Superior temporal gyrus (tissue), 1 donor: ENCODE measurements around the gene MARK1.

Experiments used
- DNase-seq: peaks from one replicate; pipeline ENCODE4 v3.0.0-alpha.2; 2016; ENCODE audit errors: extremely low spot score

Gene MARK1

DNA sequence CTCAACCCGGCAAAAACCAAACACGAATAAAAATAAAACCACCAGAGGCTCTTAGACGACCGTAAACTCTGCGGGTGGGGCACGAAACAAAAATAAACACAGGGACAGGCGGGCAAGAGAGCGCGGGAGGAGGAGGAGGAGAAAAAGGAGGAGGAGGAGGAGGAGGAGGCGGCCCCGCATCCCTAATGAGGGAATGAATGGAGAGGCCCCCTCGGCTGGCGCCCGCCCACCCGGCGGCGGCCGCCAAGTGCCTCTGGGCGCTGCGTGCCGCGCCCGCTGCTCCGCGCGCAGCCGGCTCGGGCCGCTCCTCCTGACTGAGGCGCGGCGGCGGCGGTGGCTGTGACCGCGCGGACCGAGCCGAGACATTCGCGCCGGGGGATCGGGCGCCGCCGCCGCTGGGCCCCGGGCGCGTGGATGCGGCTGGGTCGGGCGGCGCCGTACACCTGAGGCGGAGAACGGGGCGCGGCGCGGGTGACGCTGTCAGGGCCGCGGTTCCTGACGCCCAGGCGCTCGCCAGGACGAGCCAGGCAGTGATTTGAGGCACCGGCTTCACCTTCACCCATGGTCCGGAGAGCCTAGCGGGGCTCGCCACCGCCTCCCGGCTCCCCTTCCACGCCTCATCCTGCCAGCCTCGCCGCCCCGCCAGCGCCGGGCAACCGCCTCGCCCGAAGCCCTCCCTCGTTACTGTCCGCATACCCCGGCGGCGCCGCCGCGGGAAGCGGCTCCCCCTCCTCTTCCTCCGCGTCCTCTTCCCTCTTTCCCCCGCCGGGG is at the start of gene MARK1:
Gene MARK1 (plus strand): TSS at position 229 of the 771 bp plus-strand sequence. CDS start 687 bp downstream, outside the sequence.
- peak; percentile 37 for DNase-seq

DNA sequence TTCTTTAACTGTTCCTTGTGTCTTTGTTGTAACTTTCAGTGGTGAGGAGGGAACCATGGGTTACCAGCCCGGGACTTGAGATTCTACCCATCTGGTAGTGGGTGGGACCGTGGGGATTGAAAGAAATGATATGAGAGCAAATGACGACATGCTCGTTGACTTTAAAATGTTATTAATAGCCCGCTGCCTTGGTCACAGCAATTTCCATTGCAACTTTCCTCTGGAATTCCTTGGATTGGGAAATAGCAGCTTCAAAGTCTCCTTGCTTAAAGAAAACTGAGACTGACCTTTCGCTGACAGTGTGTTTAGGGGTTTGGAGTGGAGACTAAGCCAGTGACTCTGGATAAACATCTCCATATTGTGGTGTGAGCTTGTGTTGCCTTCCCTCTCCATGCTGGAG is 44.2 kb upstream of the MARK1 start:
- DNase-seq, result no peak

DNA sequence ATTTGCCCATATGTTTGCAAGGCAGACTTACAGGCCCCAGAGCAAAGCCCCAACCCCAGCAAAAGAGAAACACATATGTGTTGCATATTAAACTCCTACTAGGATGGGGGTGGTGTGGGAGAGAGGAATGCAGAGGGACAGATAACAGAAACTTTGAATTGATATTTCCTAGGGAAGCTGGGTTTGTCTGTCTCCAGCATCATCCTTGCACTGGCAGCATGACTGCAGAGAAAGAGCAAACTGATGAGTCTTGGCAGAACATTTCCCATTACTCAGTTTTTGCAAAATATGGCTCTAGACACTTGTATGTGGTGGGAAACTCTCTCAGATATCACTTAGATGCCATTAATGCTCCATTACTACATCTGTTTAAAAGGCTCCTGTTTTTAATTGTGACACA is 43.8 kb upstream of the MARK1 start:
- no peak for DNase-seq

DNA sequence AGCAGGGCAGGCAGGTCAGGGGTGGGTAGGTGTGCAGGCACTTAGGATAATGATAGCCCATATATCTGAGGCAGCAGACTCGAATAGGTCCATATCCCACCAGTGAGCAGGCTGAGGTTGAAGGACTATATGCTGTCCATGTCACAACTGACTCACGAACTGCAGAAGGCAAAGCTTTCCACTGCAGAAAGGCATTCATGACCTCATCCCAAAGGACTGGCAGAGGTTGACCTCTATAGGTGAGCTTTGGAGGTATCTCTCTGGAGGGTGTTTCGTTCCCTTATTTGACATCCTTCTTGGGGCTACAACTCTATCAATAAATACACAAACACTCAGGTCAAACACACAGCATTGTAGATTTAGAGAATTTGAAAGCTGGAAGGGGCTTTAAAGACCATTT is 42.8 kb upstream of the MARK1 start:
- DNase-seq, result no peak

DNA sequence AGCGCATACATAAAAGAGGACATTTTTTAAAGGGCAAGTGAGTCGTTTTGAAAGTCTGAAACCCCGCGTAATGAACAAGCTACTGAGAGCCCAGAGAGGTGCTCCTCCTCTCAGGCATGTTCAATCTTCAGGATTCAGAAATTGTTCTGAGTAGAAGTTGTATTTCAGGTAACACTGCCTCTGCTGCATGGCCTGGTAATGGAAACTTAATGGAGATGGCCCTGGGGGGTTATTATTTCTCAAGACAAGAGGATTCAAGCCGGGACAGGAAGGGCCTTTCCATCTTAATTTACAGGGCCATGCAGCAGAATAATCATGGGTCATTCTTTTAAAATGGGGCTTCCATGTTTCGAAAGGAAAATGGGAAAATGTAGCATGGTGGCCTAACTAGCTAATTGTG is 42.1 kb upstream of the MARK1 start:
- DNase-seq, result no peak

DNA sequence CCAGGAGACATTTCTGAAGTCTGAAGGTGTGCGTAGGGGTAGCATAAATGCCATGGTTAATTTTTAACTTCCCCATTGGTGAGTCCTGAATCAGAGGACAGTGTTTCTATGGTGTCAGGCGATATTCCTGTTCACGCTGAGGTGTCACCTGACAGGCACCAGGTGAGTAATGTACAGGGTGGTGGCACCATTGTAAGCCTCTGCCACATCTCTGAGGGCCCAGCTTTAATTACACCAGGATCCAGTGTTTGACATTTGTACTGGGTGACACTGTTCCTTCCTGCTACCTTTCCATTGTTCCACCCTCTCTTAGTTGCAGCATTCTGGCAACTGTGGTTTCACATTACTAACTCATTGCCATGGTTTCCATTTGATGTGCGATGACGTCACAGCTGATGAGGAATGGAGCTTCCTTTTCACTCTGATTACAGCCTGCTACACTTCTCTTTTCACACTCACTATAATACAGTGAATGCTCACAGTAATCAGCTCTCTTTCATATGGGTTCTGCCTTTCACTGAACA is 40.6 kb upstream of the MARK1 start:
- DNase-seq, result no peak

DNA sequence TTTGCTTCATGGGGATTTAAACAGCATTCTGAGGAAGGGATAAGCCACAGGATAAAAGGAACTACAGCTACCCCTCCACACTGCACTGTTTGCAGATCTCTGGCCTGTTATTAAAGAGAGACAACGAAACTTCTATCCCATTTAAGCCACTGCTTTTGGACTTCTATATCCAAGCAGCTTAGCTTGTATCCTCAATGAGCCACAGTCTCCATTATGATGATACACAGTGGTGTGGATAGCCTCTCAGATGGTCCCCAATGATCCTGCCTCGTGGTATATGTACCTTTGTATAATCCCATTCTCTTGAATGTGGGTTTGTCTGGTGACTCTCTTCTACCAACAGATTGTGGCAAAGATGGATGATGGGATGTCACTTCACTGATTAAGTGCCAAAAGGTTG is 36.0 kb upstream of the MARK1 start:
- no peak for DNase-seq

DNA sequence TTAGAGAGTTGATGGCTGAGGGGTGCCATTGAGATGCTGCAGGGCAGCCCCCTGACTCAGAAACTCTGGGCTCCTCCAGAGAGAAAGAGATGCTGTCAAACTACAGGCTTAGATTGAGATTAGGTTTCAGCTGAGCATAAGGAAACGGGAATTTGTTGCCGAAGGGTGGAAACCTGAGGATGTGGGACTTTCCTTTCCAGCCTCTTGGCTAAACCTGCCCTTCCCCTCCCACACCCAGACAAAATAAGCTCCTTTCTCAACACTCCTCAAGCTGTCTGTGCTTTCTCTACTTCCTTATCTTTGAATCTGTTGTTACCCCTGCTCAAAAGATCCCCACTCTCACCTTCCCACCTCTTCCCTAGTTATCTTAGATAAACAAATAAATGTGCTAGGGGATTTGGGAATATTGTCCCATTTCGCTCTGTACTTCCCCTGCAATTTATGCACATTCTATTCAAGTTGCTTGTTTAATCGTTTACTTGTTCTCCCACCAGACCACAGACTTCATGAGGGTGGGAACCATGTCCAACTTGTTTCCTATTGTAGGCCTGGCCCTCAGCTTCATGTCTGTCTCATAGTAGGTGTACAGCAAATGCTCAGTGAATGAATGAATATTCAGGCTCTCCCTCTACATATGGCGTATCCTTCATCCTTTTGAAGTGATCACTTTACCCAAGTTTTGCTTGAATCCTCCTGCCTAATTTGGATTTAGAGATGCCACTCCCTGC is 30.6 kb upstream of the MARK1 start:
- DNase-seq, result no peak

DNA sequence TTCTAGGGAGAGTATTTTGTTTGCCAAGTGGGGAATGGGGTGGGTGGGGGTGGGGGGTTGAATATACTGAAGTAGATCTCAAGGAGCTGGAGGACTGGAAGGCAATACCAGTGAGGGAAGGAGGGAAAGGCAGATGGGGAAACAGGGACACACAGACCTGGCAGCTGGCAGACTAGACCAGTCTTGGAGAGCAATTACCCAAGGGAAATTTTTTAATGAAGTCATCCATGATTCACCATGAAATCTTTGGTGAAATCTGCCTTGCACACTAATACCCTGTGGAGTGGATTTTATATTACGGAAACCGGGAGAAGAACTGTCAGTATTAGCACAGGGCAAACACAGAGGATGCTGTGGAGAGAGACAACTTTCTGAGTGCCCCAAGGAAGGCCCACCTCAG is 29.7 kb upstream of the MARK1 start:
- DNase-seq, result no peak

DNA sequence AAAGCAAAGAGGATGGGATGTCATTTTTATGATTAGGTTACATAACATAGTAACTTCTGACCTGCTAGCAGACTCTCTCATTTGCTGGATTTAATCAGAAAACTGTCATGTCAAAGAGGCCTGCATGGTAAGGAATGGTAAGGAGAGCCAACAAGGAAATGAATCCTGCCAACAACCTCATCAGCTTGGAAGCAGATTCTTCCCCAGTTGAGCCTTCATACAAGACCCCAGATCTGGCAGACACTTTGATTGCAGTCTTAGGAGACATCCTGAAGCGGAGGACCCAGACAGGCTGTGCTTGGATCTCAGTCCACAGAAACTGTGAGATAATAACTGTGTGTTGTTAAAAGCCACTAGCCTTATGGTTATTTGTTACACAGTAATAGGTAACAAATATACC is 27.6 kb upstream of the MARK1 start:
- no peak for DNase-seq

DNA sequence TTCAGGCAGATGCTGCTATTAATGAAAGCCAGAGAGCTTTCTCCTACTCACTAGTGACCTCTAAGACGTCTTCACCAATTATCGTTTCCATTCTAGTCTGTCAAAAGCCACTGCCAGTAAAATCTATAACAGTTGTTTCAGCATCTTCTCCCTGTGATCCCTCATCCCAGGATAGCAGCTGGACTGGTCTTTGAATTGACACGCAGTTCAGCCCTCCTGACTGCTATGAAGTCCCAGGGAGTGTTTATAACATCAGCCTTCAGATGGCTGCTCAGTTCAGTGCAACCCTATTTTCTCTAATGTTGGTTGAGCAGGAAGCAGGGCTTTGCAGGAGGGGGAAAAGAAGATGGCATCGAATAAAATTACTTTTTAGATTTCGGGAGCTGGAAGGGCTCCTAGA is 23.6 kb upstream of the MARK1 start:
- no peak for DNase-seq

DNA sequence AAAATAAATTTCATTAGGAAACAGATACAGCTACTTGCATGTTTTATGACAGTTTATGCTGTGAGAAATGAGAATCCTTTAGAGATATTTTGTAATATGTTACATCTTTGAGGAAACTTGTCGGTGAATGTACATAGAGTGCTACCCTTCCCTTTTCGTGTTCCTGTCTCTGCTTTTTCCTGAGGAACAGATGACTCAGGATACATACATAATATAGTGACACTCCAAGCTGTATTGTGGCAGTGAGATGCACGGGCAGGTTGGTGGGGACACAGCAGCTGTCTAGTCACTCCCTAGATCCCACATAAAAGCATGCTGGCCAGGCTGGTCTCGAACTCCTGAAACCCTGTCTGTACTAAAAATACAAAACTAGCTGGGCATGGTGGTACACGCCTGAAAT is 20.9 kb upstream of the MARK1 start:
- DNase-seq, result no peak

DNA sequence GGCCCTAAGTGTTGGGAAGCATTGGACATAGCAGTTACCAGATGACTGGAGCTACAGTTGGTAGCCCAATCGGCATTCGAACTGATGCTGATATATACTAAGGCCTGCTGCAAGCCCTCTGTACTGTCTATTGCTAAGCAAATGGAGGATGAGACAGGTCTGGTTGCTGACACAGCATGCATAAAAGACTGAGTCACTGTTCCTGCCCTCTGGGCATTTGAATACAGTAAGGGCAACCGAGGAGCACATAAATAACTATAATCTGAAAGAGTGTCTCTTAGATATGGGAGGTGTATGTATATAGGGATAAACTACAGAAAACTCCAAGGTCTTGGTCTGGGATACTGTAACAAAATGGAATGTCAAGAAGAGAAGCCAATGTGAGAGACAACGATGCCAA is 16.8 kb upstream of the MARK1 start:
- DNase-seq, result no peak

DNA sequence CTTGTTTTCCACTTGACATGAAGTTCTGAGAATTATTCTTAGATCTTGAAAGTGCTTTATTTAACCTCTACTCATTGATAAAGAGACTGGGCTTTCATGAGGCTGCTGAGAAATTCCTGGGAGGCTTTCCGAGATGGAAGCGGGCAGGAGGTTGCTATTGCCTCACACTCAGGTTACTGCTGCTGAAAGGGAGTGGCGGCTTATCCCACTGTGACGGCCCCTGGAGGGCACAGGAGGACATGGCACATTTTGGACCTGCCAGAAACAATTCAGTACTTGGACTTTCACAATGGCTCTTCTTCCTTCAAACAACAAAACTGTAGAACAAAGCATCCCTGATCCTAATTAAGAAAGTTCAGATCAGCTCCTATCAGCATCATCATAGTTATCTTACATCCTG is 16.2 kb upstream of the MARK1 start:
- DNase-seq, result no peak

DNA sequence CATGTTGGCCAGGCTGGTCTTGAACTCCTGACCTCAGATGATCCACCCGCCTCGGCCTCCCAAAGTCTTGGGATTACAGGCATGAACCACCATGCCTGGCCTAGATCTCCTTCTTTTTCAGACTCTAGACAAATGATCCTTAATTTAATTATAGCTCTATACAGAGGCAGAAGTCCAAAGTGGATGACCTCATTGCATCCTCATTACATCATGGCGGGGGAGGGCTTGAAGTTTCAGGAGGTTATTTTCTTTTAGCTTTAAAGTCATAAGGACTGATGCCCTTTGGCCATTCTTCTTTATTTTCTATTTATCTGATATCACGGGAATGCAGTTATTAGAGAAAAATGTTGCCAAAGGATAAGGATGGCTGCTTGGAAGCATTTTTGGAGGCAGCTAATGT is 14.1 kb upstream of the MARK1 start:
- no peak for DNase-seq

DNA sequence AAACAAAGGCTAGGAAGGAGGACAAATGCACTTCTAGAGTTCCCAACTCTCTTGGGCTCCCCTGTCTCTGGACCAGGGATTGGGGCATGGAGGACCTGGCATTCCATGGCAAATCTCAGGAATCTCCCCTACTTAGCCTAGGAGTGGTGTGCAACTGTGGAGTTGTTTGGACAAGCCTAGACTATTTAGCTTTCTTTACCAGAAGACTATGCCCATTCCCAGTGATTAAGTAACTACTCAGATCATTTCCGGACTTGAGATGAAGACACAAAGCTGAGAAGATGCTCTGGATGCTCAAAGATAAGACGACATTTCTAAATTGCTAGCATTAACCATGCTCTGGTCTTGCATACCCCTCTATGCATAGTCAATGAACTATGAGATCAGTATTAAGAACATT is 13.7 kb upstream of the MARK1 start:
- no peak for DNase-seq

DNA sequence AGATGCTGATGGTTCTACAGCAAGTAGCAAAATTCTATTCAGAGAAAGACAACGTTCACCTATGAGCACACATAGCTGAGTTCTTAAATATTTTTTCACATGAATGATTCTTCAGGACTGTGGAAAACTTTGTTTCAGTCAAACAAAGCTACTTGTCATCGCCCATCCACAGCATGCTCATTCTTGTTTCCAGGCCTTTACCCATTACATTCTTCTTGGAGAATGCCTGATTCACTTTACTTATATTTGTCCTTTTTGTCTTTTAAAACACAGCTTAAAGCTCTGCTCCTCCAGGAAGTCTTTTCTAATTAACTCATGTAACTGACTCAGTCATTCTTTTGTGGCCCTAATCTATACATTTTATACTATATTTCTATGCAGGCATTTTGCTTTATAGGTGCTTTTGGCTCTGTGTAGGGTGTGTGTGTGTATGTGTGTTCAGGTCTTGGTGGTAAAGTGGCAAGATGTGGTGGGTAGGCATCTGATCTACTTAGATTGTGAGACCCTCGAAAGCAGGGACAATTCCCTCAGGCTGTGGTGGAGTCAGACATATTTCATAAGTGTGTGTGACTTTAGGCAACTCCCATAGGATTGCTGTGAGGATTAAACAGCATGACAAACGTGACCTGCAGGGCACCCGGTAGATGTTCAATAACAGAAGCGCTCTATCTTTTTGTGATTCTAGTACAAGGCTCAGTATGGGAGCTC is 11.8 kb upstream of the MARK1 start:
- no peak for DNase-seq

DNA sequence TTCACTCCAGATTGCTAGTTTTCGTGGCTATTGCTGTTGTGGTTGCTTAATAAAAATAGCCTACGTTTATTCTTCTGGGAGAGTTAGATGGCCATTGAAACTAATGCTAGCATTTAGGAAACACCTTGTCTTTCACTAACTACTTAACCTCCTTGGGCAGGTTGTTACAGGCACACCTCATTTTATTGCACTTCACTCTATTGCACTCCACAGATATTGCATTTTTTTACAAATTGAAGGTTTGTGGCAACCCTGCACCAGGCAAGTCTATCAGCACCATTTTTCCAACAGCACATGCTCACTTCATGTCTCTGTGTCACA is 11.3 kb upstream of the MARK1 start:
- no peak for DNase-seq

DNA sequence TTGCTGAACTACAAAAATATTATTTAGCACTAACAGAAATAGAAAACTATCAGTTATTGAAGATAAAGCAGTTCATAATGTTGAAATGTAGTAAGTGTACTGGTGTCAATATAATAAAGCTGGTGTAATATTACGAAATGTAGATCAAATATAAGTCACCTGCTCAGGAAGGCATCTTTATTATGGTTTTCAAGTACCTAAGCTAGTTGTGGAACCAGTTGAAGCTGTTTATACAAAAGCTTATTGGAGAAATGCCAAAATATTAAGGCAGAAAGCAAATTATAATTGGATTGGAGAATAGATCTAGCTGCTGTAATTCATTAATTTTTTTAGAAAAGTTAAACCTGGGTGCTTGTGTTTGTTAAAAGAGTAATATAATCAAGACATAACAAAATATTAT is 6.2 kb upstream of the MARK1 start:
- DNase-seq, result no peak

DNA sequence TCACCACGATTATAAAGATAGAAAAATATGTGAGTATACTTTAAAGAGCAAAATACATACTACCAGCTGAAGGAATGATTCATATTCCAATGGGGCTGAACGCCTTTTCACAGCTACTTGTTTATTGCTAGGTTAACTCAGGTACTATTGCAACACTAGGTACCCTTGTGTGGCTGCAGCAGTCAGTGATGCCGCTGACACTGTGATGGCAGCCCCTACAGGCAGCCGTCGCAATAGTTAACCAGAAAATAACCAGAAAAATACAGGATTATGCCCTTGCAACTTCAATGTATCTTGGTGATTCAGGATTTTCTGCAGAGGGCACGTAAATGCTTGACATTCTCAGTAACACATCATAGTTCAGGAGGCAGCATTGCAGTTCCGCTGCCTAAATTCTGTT is 1.6 kb upstream of the MARK1 start:
- no peak for DNase-seq

DNA sequence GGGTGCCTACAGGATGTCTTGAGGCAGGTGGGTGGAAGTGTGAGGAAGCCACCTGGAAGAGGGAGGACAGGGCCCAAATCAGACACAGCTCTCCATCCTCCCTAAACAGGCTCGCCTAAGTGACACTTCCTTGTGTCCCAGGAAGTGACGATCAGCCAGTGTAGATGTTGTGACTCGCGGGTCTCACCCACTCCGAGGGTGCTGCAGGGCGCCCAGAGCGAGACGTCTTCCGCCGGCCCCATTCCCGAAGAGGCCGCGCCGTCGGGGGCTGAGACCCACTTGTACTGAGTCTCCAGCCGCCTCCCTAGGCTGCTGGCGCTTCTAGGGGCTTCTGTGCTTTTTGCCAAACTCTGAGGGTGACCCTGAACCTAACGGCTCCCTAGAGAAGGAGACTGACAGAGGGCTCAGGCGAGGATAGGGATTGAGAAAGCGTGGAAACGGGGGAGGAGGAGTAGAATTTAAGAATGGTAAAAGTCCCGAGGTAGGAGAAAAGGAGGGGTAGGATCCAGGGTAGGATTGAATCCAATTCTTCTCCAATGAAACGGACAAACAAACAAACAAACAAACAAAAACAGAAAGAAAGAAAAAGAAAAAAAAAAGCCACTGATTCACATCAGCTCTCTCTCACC is 543 bp upstream of the MARK1 start:
- peak; percentile 82 for DNase-seq
